T follicular helper cell (primary cell): ENCODE measurements around the gene LTO1.

Source experiments
- DNase-seq: peaks from one replicate; pipeline ENCODE4 v3.0.0-alpha.2; 2020; ENCODE audit warnings: low read depth
- total RNA-seq, 2 experiments: gene quantifications; one replicate each; lab custom pipeline; 2026; lab: John Stamatoyannopoulos, UW

LTO1 gene
- total RNA-seq, result 23.8 to 40.4 reads per million in 2 experiments

DNA sequence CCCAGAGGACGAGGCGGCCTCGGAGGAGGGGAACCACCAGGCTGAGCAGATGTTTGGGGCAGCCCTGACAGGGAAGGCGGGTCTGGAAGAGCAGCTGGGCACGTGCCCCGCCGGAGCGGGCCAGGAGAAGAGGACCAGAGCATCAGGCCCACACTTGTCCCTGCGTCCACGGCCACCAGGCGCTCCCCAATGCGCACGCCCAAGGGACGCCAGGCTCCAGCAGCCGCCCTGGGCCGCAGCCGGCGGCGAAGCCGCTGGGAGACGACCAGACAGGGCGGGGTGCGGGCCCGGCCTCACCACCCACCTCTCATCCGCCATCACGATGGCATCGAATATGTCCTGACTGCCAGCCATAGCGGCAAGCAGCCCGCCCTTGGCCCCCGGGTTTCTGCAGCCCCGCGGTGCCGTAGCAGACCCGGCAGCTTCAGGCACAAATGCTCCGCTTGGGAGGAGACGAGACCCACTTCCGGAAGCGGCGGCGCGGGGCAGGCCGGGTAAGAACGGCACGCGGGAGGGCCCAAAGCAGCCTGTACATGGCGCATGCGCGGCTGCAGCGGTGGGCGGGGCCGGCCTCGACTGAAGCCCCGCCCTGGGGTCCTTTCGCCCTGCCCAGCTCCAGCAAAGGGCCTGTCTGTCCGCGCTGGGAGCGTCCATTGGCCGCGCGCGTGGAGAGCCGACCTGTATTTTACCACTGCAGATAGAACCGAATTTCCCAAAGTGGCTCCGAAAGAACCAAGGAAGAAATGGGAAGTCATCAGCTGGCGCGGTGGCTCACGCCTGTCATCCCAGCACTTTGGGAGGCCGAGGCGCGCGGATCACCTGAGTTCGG, at the start of gene LTO1:
TSS of gene LTO1 (minus strand) at position 468 of the 829 bp plus-strand sequence. CDS start at position 354, 114 bp downstream.
- peak; percentile 90 for DNase-seq

DNA sequence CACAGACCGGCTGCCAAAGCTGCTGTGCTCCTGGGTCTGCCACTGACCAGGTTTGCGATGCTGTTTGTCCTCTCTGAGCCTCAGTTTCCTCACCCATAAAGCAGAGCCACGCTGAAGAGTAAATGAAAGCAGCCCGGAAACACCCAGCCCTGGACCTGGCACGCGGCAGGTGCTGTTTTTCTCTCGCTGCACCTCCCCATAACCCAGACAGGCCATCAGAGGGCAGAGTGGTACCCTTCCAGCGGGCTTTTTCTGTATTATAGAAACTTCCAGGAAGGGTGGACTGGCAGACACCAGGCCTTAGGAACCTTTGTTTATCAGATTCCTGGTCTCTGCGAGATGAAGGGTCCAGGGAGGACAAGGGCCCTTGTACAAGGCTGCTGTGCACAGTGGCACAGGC, 46.6 kb upstream of the LTO1 start:
- no peak for DNase-seq

DNA sequence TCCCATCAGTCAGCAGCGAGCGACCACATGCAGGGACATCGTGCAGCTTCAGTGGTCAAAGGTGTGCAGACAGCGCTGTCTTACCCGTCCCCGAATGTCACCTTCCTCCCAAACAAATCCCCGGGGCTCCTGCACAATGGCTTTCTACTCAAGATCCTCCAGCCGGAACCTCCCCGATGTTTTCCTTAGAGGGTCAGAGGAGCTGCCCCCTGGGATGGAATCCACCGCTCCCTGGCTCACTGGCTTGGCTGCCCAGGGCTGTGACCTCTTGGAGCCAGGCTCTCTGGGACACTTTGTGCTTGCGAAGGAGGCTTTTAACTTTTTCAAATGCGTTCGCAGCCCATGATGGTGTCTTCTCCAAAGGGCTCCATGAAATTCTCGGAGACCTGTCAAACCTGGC, 46.0 kb upstream of the LTO1 start:
- no peak for DNase-seq

DNA sequence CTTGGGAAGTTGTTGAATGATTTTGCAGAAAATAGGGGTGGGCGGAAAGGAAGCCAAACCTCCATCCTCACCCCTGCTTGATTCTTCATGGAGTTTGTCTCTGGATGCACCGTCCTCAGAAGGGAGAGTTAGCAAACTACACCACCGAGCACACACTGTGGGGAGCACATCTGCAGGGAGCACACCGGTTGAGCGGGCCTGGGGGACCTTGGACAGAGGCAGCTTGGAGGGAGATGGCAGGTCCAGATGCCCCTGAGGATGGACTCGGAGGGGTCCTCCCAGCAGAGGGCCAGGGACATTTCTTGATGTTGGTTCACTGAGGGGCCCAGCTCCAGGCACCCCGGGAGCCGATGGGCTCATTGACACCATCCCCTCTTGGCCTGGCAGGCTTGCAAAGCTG, 43.8 kb upstream of the LTO1 start:
- no peak for DNase-seq

- no peak for DNase-seq
Observed at GRCh38 chr11:69718147-69718546, 43.0 kb upstream of the LTO1 start.

- DNase-seq, result no peak
Observed at GRCh38 chr11:69716891-69717747, 42.0 kb upstream of the LTO1 start.

- DNase-seq, result no peak
Observed at GRCh38 chr11:69716099-69716498, 40.9 kb upstream of the LTO1 start.

- DNase-seq, result no peak
Observed at GRCh38 chr11:69715446-69715845, 40.3 kb upstream of the LTO1 start.

DNA sequence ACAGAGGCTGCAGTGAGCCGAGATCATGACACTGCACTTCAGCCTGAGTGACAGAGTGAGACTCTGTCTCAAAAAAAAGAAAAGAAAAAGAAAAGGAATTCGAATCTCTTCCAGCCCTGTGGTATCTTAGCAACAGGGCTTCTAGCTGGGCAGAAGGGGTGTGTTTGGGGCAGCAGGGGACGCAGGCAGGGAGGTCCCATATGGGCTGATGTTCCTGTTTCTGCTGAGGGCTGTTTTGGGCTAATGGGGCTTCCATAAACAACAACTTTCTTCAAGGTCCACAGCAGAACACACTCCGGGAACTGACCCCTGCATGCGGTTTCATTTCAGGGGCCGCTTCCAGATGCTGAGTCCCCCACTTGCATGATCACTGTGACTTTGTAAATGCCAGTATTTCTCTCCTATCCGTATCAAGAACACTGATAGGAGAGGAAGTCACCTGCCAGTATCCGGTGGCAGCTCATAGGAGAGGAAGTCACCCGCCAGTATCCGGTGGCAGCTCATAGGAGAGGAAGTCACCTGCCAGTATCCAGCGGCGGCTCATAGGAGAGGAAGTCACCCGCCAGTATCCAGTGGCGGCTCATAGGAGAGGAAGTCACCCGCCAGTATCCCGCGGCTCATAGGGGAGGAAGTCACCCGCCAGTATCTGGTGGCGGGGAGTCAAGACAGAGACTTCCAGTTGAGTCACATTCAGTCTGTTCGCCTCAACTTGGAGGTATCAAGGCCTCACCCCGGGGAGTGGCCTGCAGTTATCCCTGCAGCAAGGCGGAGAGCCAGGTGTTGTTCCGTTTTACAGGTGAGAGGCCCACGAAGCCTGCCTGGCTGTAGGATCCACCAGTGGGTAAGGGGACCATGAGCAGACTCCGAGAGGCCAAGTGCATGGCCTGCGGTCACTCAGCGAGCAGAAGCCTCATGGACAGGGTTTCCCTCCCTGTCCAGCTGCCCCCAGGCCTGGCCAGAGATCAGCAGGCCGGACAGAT, 37.0 kb upstream of the LTO1 start:
- DNase-seq, result no peak

GRCh38 chr11:69708736-69709401, 33.7 kb upstream of the LTO1 start:
- DNase-seq, result no peak

- DNase-seq, result no peak
Observed at GRCh38 chr11:69707176-69707575, 32.0 kb upstream of the LTO1 start.

DNA sequence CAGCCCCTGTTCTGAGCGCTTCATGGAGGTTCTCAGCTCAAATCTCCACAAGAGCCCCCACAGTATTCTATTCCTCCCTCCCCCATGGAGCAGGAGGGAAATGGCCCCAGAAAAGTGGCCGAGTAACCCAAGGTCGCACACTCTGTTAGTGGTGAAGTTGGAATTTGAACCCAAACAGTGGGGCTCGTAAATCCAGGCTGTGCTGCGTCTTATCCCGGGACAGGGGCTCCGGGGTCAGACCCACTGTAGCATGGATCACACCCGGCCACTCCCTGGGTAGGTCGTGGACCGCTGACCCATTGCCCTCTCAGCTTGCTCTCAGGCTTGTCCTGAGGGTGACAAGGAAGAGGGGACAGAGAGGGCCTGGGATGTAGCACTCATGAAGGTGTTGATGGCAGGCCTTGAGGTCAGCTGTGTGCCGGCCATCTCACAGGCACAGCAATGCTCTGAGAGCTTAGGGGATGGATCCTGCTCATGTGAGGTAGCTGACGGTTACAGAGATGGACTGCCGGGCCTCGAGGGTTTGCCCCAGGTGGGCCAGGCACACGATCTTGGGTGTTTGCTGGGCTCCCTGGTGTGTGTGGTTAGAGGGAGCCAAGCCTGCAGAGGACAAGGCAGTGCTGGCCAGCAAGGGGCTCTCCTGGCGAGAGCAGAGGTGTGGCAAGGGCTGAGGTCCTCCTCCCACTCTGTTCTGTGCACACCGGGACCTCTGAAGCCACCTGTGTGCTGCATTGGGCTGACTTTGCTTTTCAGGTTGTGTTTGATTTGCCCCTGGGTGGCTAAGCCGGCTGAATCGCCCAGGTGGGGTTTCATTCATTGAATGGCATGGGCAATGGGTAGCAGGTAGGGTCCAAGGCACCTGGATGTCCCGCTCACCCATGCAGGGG, 31.0 kb upstream of the LTO1 start:
- DNase-seq, result no peak

- no peak for DNase-seq
Observed at GRCh38 chr11:69705351-69705811, 30.2 kb upstream of the LTO1 start.

DNA sequence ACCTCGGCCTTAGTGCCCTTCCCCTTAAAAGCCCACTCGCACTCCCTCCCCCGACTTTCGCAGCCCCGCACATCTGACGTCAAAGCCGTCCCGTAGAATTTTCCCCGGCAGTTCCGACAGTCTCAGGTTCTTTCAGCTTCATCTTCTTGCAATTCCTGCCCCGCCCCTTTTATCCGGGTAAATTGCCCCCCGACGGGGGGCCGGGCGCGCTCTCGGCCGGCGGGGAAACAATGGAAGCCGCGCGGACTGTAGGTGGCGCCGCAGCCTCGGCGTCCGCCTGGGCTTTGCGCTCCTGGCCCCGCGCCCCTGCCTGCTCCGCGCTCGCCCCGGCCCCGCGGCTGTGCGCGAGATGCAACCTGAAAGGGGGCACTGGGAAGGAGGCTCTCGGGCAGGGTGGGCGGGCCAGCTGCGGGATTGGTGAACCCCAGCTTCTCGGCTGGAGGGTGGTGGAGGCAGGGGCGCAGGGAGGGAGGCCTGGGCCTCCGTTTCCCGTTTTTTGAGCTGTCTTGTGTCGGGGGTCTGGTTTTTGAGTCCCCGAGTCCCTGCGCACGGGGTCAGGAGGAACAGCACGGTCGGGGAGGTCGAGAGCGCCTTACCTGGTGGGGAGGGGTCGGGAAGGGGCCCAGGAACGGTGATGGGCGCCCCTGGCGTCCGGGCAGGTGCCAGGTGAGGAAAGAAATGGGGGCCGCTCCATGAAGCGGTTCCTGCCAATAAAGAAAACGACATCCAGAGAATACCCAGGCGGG, 29.5 kb upstream of the LTO1 start:
- no peak for DNase-seq

DNA sequence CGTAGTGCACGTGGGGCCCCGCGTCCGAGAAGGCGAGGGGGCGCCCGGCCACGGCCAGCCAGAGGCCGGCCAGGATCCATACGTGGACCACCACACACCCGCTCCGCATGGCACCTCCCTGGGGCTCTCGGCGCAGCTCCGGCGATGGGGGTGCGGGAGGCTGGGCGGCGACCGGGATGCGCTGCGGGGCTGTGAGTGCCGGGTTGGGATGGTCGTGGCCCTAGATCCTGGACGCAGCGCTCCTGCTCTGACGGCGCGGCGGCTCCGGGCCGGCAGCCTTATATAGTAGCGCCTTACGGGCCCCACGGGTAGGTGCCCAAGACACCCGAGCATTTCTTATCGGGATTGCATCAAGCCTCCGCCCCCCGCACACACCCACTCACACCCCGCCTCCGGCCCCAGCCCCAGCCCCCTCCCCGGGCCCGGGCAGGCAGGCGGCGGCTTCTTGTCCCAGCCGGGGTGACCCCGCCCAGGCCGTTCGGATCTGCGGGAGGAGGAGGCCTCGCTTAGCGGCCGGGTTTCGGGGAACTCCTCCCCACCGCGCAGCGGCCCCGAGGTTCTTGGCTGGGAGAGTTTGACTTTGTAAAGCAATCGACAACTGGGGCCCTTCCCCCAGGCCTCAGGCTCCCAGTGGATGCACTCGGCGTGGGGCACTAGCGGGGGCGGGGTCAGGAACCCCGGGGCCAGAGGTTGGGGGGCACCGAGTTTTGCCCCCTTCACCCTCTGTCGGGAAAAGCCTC, 28.8 kb upstream of the LTO1 start, which contains the start of gene FGF19:
TSS of gene FGF19 (minus strand) at position 255 of the 740 bp plus-strand sequence. CDS start at position 109, 146 bp downstream.
- no peak for DNase-seq

- DNase-seq, result no peak
Observed at GRCh38 chr11:69703453-69703767, 28.3 kb upstream of the LTO1 start.

DNA sequence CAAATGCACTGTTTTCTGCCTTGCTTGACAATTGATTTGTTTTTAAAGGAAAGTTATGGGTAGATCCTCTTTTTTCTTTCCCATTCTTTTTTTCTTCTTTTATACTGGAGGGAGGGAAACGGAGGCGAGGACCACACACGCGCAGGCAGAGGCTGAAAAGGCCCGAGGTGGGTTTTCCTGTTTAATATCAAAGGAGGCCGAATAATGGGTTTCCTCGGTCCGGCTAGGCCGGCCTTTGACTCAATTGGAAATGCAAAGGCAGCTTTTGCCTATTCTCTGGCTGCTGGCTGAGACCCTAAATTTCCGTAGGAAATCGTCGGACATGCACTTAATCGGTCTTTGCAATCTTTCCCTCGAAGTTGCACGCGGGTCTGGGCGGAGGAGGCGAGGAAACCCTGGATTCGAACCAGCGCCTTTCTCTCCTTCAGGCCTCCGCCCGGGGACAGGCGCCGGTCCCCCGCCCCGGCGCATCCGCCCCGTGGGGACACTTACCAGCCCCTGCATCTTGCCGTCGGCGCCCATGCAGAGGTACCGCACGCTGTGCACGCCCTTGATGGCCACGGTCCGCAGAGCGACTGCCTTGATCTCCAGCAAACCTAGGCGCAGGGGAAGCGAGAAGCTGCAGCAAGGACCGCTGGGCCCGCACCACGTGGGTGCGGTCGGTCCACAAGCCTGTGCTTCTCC, 27.8 kb upstream of the LTO1 start:
- no peak for DNase-seq

- no peak for DNase-seq
Observed at GRCh38 chr11:69702239-69702691, 27.1 kb upstream of the LTO1 start.
